H1 (cell line): ENCODE results near the gene CUEDC2. TPM values are rescaled to one million over a fixed set of nuclear protein-coding genes. Genes with fewer than 3 reads are reported as not detected.

Experiments
- CHD7 ChIP-seq: fragments of 300-600 bp; sonication (generic); IDR thresholded peaks from 2 replicates; pipeline ENCODE4 v1.7.1; 2012; ENCODE audit warnings: low read length, moderate library complexity, mild to moderate bottlenecking, inconsistent platforms; ENCODE audit not compliant: insufficient replicate concordance
- RBBP5 ChIP-seq: IDR thresholded peaks from 2 replicates; pipeline ENCODE4 v1.7.1; 2012; ENCODE audit warnings: low read depth, mild to moderate bottlenecking, inconsistent platforms, low read length, moderate library complexity, borderline replicate concordance
- ZNF274 ChIP-seq: IDR thresholded peaks from 2 replicates; pipeline ENCODE4 v1.7.0; 2012; ENCODE audit warnings: low read length, borderline replicate concordance; ENCODE audit errors: extremely low read depth
- polyA plus RNA-seq, 7 experiments: library from polyadenylated mRNA; depleted of rRNA in 3 of 7; stranded (reverse) in 5 of 7; unstranded in 2 of 7; fragments of >200 nt in 5 of 7; fragments of 200-250 nt in 2 of 7; gene quantifications; 1 replicate in 5 of 7; 2 replicates in 1 of 7; 4 replicates in 1 of 7; pipeline versions ENCODE4 v1.2.1 to v1.2.3, GENCODE V29; 2011 to 2013; ENCODE audit warnings: missing spikeins in 2 of 7, mixed read lengths in 2 of 7
- total RNA-seq: library from RNA; stranded (reverse); fragmentation: NEBNext Ultra II Directional; extraction: Animal tissue kit (Norgen Biotek cat#: 25700); gene quantifications from 2 replicates; pipeline ENCODE4 v1.2.1, GENCODE V29; 2021

CUEDC2 gene
- total and polyA plus RNA-seq, 2 of the 8 experiments (the other 6 are each of a cell fraction or from before 2014, with no cell fraction given): 41.7 to 55.2 TPM

GRCh38 chr10:102424145-102424544 lies 8.2 kb downstream of the CUEDC2 start (continued):
- no peak for TF ChIP-seq CHD7
- no peak for TF ChIP-seq RBBP5
- no peak for TF ChIP-seq ZNF274
- TF ChIP-seq, all 59 proteins: peak for 0
